ENCODE measurements around the gene MAP7. TPM values are rescaled to one million over a fixed set of nuclear protein-coding genes. Genes with fewer than 3 reads are reported as not detected.
"Not testable (repeated sequence)": the region's sequence is repeated elsewhere in the genome, so short reads cannot be mapped to it uniquely, and the experiment has no call there.

The MAP7 gene
- total RNA-seq, 1 experiment from 2014 or later, result 1.0 TPM

DNA sequence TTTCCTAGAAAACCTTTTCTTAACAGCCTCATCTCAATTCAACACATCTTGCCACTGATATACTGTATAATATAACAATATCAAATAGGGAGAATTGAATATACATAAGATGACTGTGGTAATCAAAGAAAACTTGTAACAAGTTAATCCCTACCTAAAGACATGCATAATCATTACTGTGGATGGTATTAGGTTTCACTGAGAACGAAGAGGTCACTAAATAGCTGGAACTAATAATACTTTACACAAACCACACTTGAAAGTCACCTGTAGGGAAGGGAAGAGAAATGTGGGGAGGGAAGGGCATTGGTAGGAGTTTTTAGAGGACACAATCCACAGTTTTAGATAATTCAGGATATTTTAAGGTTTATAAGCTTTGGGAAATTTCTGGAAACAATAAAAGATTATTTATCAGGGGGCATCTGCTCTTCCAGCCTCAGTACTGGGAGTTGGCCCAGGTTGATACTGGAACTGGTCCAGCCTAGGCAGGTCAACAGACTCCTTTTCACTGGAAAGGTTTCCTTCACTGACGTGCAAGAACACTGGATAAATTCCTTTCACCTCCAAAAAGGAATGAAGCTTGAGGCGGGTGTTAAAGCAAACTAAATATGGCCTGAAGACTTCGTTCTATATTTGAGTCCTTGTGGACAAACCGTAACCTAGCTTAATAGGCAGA is 44.0 kb downstream of the MAP7 start:
- no peak for DNase-seq (ENCODE audit: low spot score)

DNA sequence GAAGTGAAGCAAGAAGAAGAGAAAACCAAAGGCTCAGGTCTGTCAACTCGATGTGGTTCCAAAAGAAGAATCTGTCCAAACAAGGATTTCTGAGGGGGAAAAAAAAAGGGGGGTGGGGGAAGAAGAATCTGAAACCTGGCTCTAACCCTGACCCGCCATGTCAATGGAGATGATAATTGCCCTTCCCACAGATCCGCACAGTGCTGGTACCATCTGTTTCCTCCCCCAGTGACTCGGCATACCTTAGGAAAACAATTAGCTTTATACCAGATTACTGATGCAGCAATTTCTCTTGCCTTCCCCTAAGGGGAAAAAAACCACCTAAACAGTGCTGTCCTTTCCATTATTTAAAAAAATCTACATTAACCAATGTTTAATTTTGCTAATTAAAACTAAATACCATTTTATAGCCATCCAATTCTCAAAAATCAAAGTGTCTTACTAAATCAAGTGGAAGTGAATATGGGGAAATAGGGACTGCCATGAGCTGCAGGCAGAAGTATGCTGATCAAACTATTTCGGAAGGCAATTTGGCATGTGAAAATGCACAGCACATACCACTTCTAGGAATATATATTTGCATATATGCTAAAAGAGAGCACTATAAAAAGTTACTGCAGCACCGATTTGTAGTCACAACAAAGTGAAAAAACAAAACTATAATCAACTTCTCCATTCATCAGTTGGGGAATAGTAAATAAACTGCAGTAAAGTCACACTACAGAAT is 46.8 kb downstream of the MAP7 start:
- DNase-seq (ENCODE audit: low spot score), result no peak

DNA sequence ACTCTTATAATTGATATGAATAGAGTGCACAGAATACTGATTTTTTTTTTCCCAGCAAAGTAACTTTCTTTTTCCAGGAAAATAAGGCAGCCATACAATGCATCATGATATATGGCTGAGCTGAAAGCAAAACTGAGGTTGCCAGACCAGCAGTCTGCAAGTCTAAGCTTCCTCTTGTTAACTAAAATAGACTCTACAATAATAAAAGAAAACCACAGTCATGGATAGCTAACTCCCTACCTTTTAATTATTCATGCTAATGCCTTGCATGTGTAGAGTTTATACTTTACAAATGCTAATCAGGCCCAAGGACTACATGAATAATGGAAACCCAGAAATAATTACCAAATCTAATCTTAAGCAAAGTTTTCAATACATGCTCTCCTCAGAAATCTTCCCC is 47.4 kb downstream of the MAP7 start:
- DNase-seq (ENCODE audit: low spot score), result no peak

DNA sequence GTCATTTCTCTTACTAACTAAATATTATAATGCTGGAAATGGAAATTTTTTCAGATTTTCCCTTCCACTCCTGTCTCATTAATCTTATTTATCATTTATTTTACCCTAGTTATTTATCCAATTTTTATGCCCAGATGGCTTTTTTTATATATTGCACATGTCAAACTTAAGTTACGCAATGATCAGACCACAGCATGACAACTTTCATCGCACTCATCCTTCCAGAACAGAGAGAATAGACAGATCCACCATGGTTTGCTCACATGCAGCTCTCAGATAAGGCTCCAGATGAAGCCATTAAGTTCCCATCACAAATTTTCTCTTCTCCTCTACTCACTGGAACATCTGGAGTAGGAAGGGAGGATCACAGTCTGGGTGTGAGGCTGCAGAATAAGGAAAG is 48.7 kb downstream of the MAP7 start:
- no peak for DNase-seq (ENCODE audit: low spot score)

DNA sequence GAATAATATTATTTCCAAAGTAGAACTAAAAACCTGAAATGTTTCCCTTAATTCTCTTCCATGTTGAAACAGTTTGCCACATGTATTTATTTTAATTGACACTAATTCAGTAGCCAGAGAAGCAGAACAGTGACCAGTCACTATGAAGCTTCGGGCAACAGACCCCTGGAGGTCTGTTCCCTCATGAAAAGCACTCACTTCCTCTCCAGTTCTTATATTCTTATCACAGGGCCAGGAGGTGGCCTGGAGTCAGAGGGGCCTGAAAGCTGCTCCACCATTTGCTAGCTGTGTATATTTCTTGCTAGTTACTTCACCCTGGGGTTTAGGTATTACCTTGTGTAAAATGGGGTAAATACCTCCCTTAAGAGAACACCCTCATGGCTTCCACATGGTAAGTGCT is 49.1 kb downstream of the MAP7 start:
- no peak for DNase-seq (ENCODE audit: low spot score)

DNA sequence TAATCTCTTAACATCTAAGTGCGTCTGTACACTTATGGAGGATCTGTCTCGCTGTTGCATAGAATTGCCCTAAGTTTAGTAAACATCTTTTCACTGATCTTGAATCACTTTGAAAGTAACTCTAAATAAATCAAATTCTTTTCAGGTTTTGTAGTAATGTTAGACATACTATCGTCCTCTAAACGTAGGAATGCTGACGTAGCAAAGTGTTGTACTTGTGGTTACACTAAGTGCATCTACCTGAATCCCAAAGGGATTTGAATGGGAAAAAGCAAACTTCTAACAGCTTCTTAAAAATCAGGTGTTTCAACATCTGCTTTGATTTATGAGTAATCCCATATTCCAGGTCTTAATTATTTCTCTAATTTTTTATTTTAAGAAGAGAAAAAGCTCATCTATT is 49.8 kb downstream of the MAP7 start:
- no peak for DNase-seq (ENCODE audit: low spot score)

DNA sequence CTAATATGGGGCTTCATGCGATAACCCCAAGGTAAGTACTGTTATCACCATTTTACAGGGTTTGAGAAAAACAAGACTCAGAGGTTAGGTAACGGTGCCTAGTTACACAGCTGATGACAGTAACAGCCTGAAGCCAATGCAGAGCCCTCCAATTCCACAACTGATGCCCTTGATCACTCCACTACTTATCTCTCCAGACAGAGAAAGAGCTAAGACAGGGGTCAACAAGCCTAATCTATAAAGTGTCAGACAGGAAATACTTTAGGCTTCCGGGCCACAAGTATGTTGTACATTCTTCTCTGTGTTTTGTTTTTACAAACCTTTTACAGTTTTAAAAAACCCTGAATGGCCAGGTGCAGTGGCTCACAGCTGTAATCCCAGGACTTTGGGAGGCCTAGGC is 50.9 kb downstream of the MAP7 start:
- DNase-seq (ENCODE audit: low spot score), result no peak

DNA sequence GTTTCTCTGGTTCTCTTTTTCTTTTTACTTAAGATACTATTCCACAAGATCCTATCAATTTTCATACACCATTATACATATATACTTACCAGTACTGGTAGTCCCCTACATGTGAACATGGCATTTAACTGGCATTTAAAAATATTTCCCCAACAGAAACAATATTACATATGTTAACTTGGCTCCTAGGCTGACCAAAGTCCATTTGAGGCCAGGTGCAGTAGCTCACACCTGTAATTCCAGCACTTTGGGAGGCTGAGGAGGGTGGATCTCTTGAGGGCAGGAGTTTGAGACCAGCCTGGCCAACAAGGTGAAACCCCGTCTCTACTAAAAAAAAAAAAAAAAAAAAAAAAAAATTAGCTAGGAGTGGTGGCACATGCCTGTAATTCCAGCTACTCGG is 53.8 kb downstream of the MAP7 start:
- not testable (repeated sequence) for DNase-seq (ENCODE audit: low spot score)

DNA sequence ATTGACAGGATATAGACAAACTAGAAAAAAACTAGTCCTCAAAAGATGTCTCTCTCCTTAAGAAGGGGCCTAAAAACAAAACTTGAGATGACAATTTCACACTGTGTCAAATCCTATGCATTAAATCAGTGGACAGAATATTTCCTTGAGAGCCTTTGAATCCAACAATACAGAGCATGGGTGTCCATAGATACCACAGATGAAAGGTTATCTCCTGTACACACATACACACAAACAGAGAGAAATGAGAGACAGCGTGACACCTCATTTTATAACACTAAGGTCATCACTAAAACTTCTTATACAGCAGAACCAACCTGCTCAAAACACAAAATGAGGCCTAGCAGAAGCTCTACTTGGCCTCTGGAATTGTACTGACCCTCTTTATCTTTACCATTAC is 55.5 kb downstream of the MAP7 start:
- DNase-seq (ENCODE audit: low spot score), result no peak

DNA sequence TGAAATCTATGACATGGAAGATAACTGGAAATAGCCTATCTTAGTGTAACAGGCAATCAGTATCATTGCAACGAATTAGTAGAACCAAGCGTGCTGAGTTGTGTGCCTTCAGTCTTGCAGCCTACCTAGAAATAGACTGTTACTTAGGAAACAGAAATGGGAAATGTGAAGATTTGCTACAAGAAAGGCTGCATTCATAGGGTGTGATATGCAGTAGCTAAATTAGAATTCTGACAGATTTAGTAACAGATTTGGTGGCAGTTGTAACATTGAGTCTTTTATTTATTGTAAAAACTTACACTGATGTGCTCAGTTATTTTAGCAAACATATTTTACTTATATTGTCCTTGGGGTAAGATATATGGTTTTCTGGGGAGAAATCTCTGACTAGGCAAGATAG is 56.2 kb downstream of the MAP7 start:
- DNase-seq (ENCODE audit: low spot score), result no peak

DNA sequence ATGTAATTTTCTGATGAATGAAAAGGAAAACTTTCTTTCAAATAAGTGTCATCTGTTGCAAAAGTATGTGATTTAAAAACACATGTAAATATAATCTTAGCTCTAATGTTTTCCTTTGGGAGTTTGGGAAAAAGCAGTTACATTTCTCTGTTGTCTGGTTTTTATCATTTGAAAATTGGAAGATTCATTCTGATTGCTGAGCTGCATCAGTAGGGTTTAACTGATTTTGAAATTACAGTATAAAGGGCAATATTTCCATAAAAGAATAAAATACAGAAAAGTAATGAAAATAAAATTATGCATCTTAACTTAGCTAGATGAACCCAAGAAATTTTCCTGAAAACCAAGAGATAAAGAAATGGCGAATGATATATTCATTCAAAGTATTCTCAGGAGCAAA is 57.8 kb downstream of the MAP7 start:
- no peak for DNase-seq (ENCODE audit: low spot score)

DNA sequence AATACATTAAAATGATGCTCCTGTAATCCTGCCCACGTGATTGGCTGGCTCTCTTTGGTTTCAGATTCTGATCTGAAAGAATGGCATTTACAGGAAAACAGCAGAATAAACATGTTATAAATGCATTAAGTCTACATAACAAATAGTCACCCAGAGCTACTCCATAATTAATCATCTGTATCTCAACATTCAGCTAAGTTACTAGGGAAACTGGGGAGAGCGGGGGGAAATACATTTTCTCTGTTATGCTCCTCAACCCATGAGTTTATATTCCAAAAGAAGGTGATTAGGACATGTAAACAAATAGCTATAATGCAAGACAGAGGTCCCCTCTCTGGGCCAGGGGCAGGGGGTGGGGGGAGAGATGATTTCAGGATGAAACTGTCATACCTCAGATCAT is 58.5 kb downstream of the MAP7 start:
- DNase-seq (ENCODE audit: low spot score), result no peak

DNA sequence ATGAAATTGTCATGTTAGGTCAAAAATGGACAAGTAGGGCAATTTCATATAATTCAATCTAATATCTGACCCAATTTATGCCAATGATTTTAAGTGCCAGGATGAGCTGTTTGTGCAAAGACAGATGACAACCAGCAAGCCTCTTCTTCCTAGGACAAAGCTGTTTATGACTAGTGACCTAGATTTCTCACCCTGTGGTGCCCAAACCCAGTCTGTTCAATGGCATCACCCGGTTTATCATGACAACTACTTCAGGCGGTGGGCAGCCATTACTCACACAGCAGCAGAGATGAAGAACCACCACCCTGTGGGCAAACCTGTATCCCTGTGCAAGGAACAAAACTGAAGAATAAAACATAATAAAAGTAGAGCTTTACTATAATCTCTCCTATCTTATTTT is 59.0 kb downstream of the MAP7 start:
- no peak for DNase-seq (ENCODE audit: low spot score)

DNA sequence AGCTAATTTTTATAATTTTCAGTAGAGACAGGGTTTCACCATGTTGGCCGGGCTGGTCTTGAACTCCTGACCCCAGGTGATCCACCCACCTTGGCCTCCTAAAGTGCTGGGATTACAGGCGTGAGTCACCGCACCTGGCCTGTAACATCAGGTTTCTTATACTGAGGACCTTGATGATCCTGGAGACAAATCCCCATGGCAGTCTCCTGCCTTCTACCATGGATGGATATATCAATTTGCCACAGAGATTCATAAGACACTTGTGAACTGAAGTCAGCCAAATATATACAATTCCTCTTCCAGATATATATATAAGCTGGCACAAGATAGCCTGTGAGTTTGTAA is 60.6 kb downstream of the MAP7 start:
- DNase-seq (ENCODE audit: low spot score), result not testable (repeated sequence)

DNA sequence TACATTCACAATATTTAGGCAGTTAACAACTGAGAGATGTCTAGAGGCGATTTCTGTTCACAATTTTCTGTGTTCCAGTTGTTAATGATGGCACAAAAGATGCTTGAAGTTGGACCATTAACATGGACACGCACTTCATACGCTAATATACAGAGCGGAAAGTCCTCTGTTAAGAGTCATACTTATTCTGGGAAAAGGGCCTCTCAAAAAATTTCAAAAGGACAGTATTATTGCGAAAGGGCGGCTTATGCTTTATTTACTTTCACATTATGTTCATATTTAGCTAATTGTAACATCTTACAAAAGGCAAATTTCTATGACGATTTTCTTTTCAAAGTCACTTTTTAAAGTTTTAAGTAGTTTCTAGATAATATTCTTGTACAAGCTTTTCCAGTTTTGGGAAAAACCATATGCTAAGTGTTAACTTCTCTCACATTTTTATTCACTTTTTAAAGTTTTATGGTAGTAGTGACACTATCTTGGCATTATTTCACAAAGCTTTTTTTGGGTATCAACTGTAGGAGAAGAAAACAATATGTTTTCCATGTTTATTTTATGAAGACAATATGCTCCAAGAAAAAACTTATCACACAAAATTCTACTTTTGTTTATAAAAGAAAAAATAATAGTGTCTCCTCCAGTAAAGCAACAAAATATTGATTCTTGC is 62.3 kb downstream of the MAP7 start:
- no peak for DNase-seq (ENCODE audit: low spot score)

DNA sequence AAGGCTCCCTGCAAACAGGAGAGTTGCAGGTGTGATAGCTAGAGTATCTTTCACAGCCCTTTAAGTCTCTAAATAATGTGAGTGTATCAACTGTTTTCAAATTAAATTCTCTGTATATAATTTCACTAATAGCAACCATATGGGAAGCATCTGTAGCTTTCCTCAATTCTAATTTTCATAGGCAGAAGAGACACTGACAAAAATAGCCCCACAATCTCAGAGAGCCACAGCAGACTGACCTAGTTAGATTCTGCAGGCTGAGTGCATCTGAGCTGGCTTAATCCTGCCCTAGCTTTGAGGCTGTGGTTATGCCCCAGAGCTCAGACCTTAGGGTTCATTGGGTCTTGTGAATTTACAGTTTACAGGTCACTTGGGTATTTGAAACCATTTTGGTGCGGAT is 63.9 kb downstream of the MAP7 start:
- no peak for DNase-seq (ENCODE audit: low spot score)

DNA sequence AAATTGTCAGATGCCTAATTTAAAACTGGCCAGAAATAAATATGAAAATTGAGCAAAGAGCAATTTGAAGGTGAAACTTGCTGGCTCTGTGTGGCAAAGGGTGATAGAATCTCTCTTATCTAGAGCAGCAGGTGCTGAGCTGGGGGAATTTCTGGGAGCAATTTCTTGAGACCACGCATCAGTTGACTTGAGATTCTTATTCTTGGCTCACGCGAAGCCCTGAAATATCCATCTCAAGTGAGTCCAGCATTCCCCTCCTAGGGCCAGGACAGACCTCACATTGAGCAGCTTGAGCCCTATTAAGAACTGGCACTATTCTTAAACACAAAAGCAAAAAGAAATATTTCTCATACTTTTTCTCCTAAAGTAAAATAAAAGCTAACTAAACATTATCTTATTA is 66.3 kb downstream of the MAP7 start:
- no peak for DNase-seq (ENCODE audit: low spot score)

DNA sequence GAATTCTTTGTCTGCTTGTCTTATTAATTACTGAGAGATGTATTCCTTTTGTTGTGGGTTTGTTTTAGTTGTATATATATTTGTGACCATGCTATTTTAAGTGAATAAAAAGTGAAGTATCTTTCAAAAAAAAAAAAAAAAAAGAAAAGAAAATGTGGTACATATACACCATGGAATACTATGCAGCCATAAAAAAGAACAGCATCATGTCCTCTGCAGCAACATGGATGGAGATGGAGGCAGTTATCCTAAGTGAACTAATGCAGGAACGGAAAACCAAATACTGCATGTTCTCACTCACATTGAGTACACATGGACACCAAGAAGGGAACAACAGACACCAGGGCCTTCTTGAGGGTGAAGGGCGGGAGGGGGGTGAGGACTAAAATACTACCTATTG is 67.2 kb downstream of the MAP7 start:
- not testable (repeated sequence) for DNase-seq (ENCODE audit: low spot score)

DNA sequence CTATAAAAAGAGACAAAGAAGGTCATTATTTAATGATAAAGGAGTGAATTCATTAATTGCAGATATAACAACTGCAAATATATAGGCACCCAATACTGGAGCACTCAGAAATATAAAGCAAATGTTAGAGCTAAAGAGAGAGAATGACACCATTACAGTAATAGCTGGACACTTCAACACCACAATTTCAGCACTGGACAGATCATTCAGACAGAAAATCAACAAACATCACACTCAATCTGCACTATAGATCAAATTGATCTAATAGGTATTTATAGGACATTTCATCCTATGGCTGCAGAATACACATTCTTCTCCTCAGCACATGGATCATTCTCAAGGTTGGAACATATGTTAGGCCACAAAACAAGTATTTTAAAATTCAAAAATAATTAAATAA is 72.7 kb downstream of the MAP7 start:
- DNase-seq (ENCODE audit: low spot score), result no peak

DNA sequence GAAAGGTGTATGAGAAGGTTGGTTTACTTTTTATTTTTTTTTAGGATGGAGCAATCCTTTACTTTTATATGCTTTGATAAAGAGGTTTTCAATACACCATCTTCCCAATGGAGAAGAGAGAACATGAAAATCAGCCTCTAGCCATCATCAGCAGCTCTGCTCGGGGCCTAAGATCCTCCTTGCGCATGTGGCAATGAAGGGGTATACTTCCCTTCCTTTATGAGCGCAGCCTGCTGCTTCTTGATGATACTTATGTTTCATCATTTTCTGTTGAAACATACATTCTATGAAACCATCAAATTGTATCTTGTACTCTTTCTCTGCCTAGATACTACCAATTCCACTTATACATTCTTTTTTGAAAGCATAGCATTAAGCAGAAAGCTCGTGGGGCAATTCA is 74.5 kb downstream of the MAP7 start:
- no peak for DNase-seq (ENCODE audit: low spot score)

DNA sequence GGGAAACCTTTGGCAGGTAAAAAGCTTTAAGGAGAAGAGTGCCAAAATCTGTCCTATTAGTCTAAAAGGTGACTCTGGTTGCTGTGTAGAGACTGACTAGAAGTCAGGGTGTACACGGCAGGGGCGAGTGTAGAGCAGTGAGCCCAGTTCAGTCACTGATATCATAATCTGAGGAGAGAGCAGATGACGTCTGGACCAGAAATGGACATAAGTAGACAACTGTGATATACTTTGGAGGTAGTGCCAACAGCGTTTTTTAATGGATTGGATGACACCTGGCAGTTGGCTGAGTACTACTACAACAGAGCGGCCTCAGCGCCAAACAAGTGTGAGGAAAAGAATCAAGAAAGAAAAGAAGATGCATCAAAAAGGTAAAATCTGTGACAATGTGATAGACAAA is 76.0 kb downstream of the MAP7 start:
- DNase-seq (ENCODE audit: low spot score), result no peak

DNA sequence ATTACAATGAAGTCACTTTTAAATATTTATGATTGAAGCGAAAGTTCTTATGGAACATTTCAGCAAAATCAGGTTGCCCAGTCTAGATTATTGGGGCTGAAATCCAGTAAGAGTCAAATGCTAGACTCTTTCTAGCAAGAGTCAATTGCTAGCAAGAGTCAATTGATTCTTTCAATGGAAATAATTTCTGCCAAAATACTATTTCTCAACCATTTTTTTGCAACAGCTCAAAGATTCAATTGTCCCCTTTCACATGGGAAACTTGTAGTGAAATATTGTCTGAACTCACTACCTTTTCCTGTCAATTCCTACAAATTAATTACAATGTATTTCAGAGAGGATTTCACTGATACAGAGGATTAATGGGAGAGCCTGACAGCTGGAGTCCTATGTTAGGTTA is 78.3 kb downstream of the MAP7 start:
- no peak for DNase-seq (ENCODE audit: low spot score)

DNA sequence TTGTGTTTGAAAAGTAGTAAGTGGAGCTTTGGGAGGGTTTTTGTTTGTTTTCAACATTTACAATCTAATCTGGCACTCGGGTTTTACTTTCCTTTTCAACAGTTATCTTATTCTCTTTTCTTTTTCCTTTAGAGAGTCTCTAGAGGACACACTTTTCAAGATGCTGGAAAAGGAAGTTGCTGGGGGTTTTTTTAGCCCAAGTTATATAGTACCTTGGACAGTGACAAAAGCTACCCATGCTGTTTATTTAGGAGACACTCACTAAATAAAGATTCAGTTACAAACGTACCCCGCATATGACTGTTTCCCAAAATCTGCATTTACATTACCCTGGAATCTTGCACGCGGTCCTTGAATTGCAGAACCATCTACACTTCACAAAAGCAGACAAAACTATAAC is 78.8 kb downstream of the MAP7 start:
- DNase-seq (ENCODE audit: low spot score), result peak; percentile 4
